Neural progenitor cell (in vitro differentiated cells): ENCODE data around the gene ADAMTS6. TPM values are rescaled to one million over a fixed set of nuclear protein-coding genes. Genes with fewer than 3 reads are reported as not detected.

Experiments
- DNase-seq: peaks from one replicate; pipeline ENCODE4 v3.0.0-alpha.2; 2016; ENCODE audit warnings: low spot score
- H2AFZ ChIP-seq: fragments of 200-600 bp; sonication (generic); replicated peaks from 2 replicates; pipeline ENCODE4 v1.6.1; 2016; ENCODE audit warnings: antibody characterized with exemption
- H3F3A ChIP-seq: fragments of 200-600 bp; sonication (generic); 2 replicates; pipeline ENCODE4 v1.6.1; 2016; ENCODE audit warnings: antibody characterized with exemption, low read depth
- H3K27ac ChIP-seq: fragments of 200-600 bp; sonication (generic); 2 replicates; pipeline ENCODE4 v1.5.1; 2016; ENCODE audit warnings: mild to moderate bottlenecking
- H3K27me3 ChIP-seq: fragments of 200-600 bp; sonication (generic); 2 replicates; pipeline ENCODE4 v1.6.1; 2016; ENCODE audit warnings: mild to moderate bottlenecking, moderate library complexity
- H3K36me3 ChIP-seq: fragments of 200-600 bp; sonication (generic); 2 replicates; pipeline ENCODE4 v1.5.1; 2016
- H3K4me1 ChIP-seq: fragments of 200-600 bp; sonication (generic); 2 replicates; pipeline ENCODE4 v1.6.1; 2016; ENCODE audit warnings: mixed run types
- H3K4me2 ChIP-seq: fragments of 200-600 bp; sonication (generic); 2 replicates; pipeline ENCODE4 v1.6.1; 2016
- H3K4me3 ChIP-seq: fragments of 200-600 bp; sonication (generic); 2 replicates; pipeline ENCODE4 v1.5.1; 2016
- H3K79me2 ChIP-seq: fragments of 200-600 bp; sonication (generic); 2 replicates; pipeline ENCODE4 v1.6.1; 2016; ENCODE audit warnings: low read depth
- H3K9ac ChIP-seq: fragments of 200-600 bp; sonication (generic); 2 replicates; pipeline ENCODE4 v1.6.1; 2016
- H3K9me3 ChIP-seq: fragments of 200-600 bp; sonication (generic); 2 replicates; pipeline ENCODE4 v1.5.1; 2016; ENCODE audit warnings: low read depth
- H4K20me1 ChIP-seq: fragments of 200-600 bp; sonication (generic); 2 replicates; pipeline ENCODE4 v1.6.1; 2016; ENCODE audit warnings: low read depth
- H3K27ac Mint-ChIP-seq: 3 replicates; pipeline ENCODE4 v1.8.0; 2021; ENCODE audit warnings: mixed read lengths
- H3K27me3 Mint-ChIP-seq: 2 replicates; pipeline ENCODE4 v1.8.0; 2022; ENCODE audit warnings: low read depth, mild to moderate bottlenecking, inconsistent platforms, moderate library complexity, mixed read lengths; ENCODE audit not compliant: insufficient read depth
- H3K36me3 Mint-ChIP-seq: 3 replicates; pipeline ENCODE4 v1.8.0; 2021; ENCODE audit warnings: mixed read lengths
- H3K4me1 Mint-ChIP-seq: 3 replicates; pipeline ENCODE4 v1.8.0; 2021; ENCODE audit warnings: mixed read lengths
- H3K4me3 Mint-ChIP-seq: 3 replicates; pipeline ENCODE4 v1.8.0; 2021; ENCODE audit warnings: mild to moderate bottlenecking, moderate library complexity, mixed read lengths
- H3K9me3 Mint-ChIP-seq: 3 replicates; pipeline ENCODE4 v1.8.0; 2020; ENCODE audit warnings: mixed read lengths
- EZH2 ChIP-seq: fragments of 200-600 bp; sonication (generic); IDR thresholded peaks from 2 replicates; pipeline ENCODE4 v1.6.1; 2017; ENCODE audit warnings: antibody characterized with exemption, mild to moderate bottlenecking, moderate library complexity
- EZH2phosphoT487 ChIP-seq: fragments of 200-600 bp; sonication (generic); IDR thresholded peaks from 2 replicates; pipeline ENCODE4 v1.6.1; 2017; ENCODE audit warnings: antibody characterized with exemption
- total RNA-seq: library from RNA; depleted of rRNA; stranded (reverse); fragments of >200 nt; gene quantifications from 2 replicates; pipeline ENCODE4 v1.2.3, GENCODE V29; 2015; ENCODE audit warnings: low replicate concordance
- TF ChIP-seq, protein P1 (sequence below): fragments of 200-600 bp; sonication (generic); IDR thresholded peaks from 2 replicates; pipeline ENCODE4 v1.5.1; 2017; ENCODE audit warnings: antibody characterized with exemption, mild to moderate bottlenecking

ADAMTS6 gene
- total RNA-seq, 1 donor from 2014 or later: 14.3 TPM

DNA sequence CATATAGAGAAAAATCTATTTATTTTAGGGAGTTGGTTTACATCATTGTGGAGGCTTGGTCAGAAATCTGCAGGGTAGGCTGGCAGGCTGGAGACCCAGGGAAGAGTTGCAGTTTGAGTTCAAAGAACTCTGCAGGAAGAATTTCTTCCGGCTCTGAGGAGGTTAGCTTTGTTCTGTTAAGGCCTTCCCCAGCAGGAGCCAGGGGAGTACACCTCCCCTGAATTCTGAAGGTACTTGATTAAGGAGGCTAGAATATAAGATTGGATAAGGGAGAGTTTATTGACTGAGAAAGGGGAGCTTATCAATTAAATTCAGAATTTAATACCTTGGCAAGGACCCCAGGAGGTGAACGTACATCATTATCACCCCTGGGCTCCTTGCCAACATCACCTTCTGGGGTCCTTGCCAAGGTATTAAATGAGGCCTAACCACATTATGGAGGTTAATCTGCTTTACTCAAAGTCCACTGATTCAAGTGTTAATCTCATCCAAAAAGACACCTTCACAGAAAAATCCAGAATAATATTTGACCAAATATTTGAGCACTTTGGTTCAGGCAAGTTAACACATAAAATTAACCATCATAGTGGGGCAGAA, 361.3 kb downstream of the ADAMTS6 start:
- H3K9me3 ChIP-seq: peaks cover 11% of the 10 kb centered on the region
- H3K4me1 ChIP-seq: peaks cover 4% of the 10 kb centered on the region
- H3K36me3 ChIP-seq: no peaks in the 10 kb centered on the region
- H2AFZ ChIP-seq: no peak overlapping the region
- no peaks in the 10 kb centered on the region for H3F3A ChIP-seq
- H3K4me3 Mint-ChIP-seq: no peak overlapping the region
- H3K4me2 ChIP-seq: no peak overlapping the region
- peaks cover 9% of the 10 kb centered on the region for H3K4me1 Mint-ChIP-seq
- DNase-seq: no peak
- no peaks in the 10 kb centered on the region for H3K36me3 Mint-ChIP-seq
- H3K27me3 ChIP-seq: no peaks in the 10 kb centered on the region
- H3K27ac ChIP-seq: no peak overlapping the region
- H3K9ac ChIP-seq: no peak overlapping the region
- H3K27ac Mint-ChIP-seq: peak overlapping the region; percentile 53
- H3K4me3 ChIP-seq: no peak overlapping the region
- H3K9me3 Mint-ChIP-seq: peaks cover 8% of the 10 kb centered on the region
- no peak for TF ChIP-seq EZH2
- TF ChIP-seq, protein P1, sequence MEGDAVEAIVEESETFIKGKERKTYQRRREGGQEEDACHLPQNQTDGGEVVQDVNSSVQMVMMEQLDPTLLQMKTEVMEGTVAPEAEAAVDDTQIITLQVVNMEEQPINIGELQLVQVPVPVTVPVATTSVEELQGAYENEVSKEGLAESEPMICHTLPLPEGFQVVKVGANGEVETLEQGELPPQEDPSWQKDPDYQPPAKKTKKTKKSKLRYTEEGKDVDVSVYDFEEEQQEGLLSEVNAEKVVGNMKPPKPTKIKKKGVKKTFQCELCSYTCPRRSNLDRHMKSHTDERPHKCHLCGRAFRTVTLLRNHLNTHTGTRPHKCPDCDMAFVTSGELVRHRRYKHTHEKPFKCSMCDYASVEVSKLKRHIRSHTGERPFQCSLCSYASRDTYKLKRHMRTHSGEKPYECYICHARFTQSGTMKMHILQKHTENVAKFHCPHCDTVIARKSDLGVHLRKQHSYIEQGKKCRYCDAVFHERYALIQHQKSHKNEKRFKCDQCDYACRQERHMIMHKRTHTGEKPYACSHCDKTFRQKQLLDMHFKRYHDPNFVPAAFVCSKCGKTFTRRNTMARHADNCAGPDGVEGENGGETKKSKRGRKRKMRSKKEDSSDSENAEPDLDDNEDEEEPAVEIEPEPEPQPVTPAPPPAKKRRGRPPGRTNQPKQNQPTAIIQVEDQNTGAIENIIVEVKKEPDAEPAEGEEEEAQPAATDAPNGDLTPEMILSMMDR: no peak
- TF ChIP-seq EZH2phosphoT487: no peak
- peaks cover 3% of the 10 kb centered on the region for H3K27me3 Mint-ChIP-seq
- H4K20me1 ChIP-seq: no peaks in the 10 kb centered on the region
- H3K79me2 ChIP-seq: no peaks in the 10 kb centered on the region

DNA sequence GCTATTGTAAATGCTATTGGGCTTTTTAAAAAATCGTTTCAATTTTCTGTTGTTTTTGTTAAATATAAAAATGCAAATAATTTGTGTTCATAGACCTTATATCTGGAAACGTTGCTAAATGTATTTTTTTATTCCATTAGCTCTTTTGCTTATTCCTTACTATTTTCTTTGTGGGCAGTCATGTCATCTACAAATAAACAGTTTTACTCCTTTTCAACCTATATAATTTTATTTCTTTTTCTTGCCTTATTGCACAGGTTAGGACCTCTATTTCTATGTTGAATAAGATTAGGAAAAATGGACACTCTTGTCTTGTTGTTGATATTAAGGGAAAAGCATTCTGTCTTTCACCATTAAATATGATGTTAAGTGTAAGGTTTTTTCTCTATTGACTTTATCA, 364.2 kb downstream of the ADAMTS6 start:
- peaks cover 3% of the 10 kb centered on the region for H3K27me3 Mint-ChIP-seq
- no peak overlapping the region for H3K9ac ChIP-seq
- no peak for DNase-seq
- H4K20me1 ChIP-seq: no peaks in the 10 kb centered on the region
- no peak overlapping the region for H3K27ac ChIP-seq
- H3K4me1 ChIP-seq: peaks cover 4% of the 10 kb centered on the region
- H3K79me2 ChIP-seq: no peaks in the 10 kb centered on the region
- H3K27ac Mint-ChIP-seq: no peak overlapping the region
- no peak overlapping the region for H2AFZ ChIP-seq
- TF ChIP-seq EZH2 (no peak), EZH2phosphoT487 (no peak)
- TF ChIP-seq, protein P1: no peak
- H3K4me3 Mint-ChIP-seq: no peak overlapping the region
- no peak overlapping the region for H3K4me3 ChIP-seq
- no peaks in the 10 kb centered on the region for H3K36me3 Mint-ChIP-seq
- H3K4me1 Mint-ChIP-seq: peaks cover 9% of the 10 kb centered on the region
- no peak overlapping the region for H3K4me2 ChIP-seq
- H3K36me3 ChIP-seq: no peaks in the 10 kb centered on the region
- H3K9me3 Mint-ChIP-seq: peaks cover 8% of the 10 kb centered on the region
- H3F3A ChIP-seq: no peaks in the 10 kb centered on the region
- no peaks in the 10 kb centered on the region for H3K27me3 ChIP-seq
- peaks cover 11% of the 10 kb centered on the region for H3K9me3 ChIP-seq

DNA sequence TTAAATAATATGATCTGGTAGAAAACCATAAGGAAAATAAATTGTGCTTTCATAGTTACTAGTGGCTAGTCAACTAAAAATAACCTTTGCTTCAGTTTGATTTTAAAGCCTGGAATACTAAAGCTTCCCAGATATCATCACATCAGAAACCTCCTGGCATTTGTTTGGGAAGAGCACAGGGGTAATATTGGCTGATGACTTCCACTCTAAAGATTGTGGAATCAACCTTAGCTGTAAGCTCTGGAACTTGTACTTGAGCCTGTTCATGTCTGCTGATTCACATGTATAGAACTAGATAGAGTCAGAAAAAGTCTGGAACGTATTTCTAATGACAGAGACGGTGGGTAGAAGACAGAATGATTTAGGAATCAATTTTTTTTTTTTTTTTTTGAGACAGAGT, 367.9 kb downstream of the ADAMTS6 start:
- H3K4me3 Mint-ChIP-seq: no peak overlapping the region
- H3K27ac Mint-ChIP-seq: no peak overlapping the region
- no peak for TF ChIP-seq EZH2
- peaks cover 11% of the 10 kb centered on the region for H3K9me3 ChIP-seq
- no peaks in the 10 kb centered on the region for H3K27me3 Mint-ChIP-seq
- no peak overlapping the region for H3K4me3 ChIP-seq
- no peaks in the 10 kb centered on the region for H3K36me3 ChIP-seq
- no peak for DNase-seq
- no peaks in the 10 kb centered on the region for H3K36me3 Mint-ChIP-seq
- no peaks in the 10 kb centered on the region for H3K27me3 ChIP-seq
- H4K20me1 ChIP-seq: no peaks in the 10 kb centered on the region
- peaks cover 4% of the 10 kb centered on the region for H3K9me3 Mint-ChIP-seq
- H3K4me1 ChIP-seq: no peaks in the 10 kb centered on the region
- H3F3A ChIP-seq: no peaks in the 10 kb centered on the region
- H2AFZ ChIP-seq: no peak overlapping the region
- H3K4me2 ChIP-seq: no peak overlapping the region
- no peaks in the 10 kb centered on the region for H3K4me1 Mint-ChIP-seq
- no peak overlapping the region for H3K9ac ChIP-seq
- no peak overlapping the region for H3K27ac ChIP-seq
- no peaks in the 10 kb centered on the region for H3K79me2 ChIP-seq

DNA sequence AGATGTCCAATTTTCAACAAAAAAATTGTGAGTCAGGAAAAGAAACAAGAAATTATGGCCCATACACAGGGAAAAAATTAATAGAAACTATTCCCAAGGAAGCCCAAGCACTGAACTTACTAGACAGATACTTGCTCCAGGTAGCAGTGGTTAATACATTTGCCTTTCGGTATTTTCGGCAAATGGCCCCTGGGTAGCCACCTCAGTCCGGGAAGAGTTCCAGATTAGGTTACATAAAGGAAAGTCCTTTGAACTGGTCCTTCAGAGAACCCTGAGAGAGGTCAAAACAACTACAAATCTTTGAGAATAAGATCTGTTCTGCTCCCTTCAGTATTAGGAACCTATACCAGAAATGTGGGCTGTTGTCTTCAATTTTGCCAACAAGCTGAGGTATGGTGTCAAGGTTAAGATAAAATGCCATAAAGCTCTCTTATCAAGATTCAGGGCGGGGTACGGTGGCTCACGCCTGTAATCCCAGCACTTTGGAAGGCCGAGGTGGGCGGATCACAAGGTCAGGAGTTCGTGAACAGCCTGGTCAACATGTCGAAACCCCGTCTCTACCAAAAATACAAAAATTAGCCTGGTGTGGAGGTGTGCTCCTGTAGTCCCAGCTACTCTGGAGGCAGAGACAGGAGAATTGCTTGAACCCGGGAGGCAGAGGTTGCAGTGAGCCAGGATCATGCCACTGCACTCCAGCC, 369.6 kb downstream of the ADAMTS6 start:
- no peaks in the 10 kb centered on the region for H3K79me2 ChIP-seq
- TF ChIP-seq EZH2 (no peak), EZH2phosphoT487 (no peak)
- TF ChIP-seq, protein P1: no peak
- no peaks in the 10 kb centered on the region for H3K27me3 ChIP-seq
- H3K9ac ChIP-seq: no peak overlapping the region
- DNase-seq: no peak
- H3K9me3 Mint-ChIP-seq: no peaks in the 10 kb centered on the region
- no peaks in the 10 kb centered on the region for H3K36me3 Mint-ChIP-seq
- H3K4me1 Mint-ChIP-seq: no peaks in the 10 kb centered on the region
- H3K36me3 ChIP-seq: no peaks in the 10 kb centered on the region
- H3K9me3 ChIP-seq: peaks cover 3% of the 10 kb centered on the region
- no peak overlapping the region for H2AFZ ChIP-seq
- no peaks in the 10 kb centered on the region for H4K20me1 ChIP-seq
- no peak overlapping the region for H3K4me2 ChIP-seq
- H3K27ac ChIP-seq: no peak overlapping the region
- H3F3A ChIP-seq: no peaks in the 10 kb centered on the region
- H3K4me3 ChIP-seq: no peak overlapping the region
- no peak overlapping the region for H3K4me3 Mint-ChIP-seq
- H3K27ac Mint-ChIP-seq: no peak overlapping the region
- H3K4me1 ChIP-seq: no peaks in the 10 kb centered on the region
- H3K27me3 Mint-ChIP-seq: no peaks in the 10 kb centered on the region
